Posterior cingulate gyrus (tissue), 11 donors: ENCODE measurements around the gene DKK2.

Experiments used
- DNase-seq, 10 donors: peaks; one replicate each; pipeline versions ENCODE4 v3.0.0 to v3.0.0-alpha.2; 2020 to 2021; ENCODE audit warnings: mixed read lengths in 3 of 10
- intact Hi-C: fragments of 100-400 bp; cut with DNase I; formaldehyde crosslinking; loops from one replicate; pipeline ENCODE4 v1.15.1; 2023

Gene DKK2, protein sequence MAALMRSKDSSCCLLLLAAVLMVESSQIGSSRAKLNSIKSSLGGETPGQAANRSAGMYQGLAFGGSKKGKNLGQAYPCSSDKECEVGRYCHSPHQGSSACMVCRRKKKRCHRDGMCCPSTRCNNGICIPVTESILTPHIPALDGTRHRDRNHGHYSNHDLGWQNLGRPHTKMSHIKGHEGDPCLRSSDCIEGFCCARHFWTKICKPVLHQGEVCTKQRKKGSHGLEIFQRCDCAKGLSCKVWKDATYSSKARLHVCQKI

DNA sequence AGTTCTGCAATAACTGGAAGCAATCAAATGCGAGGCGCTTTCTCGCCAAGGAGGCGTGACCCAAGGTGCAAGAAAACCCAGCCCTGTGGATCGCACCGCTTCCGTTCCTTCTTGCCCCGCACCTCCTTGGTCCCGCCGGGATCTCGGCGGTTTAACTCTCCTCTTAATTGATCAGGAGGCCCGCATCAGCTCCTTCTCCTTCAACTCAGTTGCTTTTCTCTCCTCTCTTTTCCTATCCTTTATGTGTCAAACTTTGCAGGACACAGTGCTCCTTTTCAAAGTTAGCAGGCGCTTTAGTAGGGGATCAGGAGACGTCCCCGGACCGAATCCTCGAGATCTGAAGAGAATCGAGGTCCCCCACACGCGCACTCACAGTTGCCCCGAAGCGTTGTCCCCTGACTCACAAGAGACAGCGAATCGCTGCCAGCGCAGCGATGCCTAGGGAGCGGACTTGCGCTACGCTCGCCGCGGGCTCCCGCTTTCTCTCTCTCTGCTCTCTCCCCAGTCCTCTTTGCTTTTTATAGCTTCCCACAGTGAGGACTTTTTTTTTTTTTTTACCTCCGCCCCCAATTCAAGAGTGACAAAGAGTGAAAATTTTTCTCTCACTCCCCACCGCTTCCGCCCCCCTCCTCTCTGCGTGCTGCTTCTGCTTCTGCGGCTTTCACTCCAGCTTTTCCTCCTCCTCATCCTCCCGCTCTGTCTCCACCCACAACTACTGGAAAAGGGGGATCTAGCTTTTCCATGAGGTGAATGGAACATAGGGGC lies at the start of gene DKK2:
DKK2 (minus strand) TSS at position 495 of the 765 bp plus-strand sequence. CDS start 722 bp downstream, outside the sequence.
- DNase-seq = peak in 8 of 10 donors; percentile 10 to 90 (median 16)
- intact Hi-C loops = loop anchor here (5.0 to 10.0 kb wide), 2 partner anchors 146 to 629 kb away; no protein-coding TSS in a partner anchor

DNA sequence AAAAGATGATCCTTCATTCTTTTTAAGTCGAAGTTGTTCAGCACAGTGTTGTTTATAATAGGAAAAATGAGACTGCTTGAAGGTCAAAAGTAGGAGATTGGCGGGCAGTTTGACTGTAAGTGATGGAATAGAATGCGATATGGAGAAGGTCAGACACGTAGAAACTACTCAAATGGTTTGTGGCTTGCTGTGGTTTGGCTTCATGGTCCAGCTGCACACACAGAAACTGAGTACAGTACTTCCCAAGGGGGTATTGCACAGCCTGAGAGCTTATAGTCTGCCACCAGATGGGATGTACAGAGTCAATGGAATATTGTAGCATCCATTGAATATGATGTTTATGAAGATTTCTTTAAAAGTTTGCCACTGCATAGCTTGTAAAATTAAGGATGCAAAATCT lies 41.1 kb upstream of the DKK2 start:
- intact Hi-C loops = no loop called here
- no peak for DNase-seq

DNA sequence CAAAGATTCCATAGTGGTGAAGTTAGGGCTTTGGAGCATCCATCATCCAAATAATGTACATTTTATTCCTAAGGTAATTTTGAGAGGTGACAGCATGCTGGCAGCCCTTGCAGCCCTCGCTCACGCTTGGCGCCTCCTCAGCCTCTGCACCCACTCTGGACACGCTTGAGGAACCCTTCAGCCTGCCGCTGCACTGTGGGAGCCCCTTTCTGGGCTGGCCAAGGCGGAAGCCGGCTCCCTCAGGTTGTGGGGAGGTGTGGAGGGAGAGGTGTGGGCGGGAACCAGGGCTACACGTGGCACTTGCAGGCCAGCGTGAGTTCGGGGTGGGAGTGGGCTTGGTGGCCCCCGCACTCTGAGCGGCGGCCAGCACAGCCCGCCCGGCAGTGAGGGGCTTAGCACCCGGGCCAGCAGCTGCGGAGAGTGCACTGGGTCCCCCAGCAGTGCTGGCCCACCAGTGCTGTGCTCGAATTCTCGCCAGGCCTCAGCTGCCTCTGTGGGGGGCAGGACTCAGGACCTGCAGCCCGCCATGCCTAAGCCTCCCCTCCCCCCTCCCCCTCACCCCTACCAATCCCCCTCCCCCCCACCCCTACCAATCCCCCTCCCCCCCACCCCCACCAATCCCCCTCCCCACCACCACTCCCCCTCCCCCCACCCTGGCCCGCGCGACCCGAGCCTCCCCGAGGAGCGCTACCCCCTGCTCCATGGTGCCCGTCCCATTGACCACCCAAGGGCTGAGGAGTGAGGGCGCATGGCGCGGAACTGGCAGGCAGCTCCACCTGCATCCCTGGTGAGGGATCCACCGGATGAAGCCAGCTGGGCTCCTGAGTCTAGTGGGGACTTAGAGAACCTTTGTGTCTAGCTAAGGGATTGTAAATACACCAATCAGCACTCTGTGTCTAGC lies 37.0 kb upstream of the DKK2 start:
- intact Hi-C loops = no loop called here
- DNase-seq = peak in 2 of 10 donors; percentile 47 to 65

DNA sequence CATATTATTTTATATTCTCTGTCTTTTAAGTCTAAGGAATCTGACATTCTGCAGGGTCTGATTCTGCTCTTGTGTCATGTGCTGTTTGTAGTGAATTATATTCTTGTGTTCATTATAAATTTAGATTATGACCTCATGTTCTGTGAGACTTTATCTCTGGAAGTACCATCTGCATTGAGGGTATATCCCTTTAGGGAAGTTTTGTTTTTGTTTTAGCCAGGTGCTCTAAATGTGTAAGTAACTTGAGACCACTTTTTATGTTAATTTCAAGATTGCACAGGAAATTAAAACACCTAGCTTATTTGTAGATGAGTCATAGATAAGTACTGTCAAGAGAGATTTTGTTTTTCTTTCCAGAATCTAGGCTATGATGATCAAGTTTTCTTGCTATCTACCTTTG lies 35.0 kb upstream of the DKK2 start:
- no peak for DNase-seq
- intact Hi-C loops = no loop called here

DNA sequence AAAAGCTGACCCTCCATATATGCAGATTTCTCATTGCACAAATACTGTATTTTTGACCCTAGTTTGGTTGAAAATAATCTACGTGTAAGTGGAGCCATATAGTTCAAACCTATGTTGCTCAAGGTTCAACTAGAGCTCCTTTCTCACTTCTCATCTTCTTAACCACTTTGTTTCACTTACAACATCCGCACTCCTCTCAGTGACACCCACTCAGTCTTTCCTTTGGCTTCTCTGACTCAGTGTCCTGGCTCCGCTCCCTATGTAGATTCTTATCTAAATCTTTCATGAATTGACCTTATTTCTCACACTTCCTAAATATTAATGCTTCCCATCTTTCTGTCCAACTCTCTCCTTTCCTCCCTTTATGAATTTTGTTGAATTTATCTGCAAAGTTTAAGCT lies 32.9 kb upstream of the DKK2 start:
- DNase-seq = no peak
- intact Hi-C loops = no loop called here

DNA sequence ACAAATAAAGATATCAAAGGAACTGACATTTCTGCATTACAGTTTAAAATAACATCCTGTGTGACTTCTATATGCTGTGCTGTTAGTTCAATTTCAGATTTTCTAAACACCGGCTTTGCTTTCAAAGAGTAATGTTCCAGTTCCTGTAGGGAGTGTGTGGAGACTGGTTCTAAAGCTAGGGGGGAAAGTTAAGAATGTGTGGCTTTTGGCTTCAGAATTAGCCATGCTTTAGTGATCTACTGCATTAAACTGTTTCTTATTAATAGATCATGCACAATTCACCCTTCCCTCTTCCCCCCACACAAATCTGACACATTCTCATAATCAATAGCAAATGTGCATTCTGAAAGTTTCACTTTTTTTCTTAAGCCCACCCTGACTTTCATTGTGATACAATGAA lies 32.0 kb upstream of the DKK2 start:
- intact Hi-C loops = no loop called here
- no peak for DNase-seq

DNA sequence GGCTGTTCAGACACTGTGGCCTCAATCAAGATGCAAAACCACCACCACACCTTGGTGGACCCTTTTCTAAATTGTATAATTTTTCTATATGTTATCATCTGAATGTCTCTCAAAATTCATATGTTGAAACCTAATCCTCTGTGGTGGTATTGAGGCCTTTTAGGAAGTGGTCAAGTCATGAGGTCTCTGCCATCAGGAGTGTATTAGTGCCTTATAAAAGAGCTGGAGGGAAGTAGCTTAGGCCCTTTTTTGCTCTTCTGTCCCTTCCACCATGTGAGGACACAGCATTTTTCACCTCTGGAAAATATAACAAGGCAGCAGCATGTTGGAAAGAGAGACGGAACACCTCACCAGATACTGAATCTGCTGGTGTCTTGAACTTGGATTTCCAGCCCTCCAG lies 30.5 kb upstream of the DKK2 start:
- intact Hi-C loops = no loop called here
- DNase-seq = no peak

DNA sequence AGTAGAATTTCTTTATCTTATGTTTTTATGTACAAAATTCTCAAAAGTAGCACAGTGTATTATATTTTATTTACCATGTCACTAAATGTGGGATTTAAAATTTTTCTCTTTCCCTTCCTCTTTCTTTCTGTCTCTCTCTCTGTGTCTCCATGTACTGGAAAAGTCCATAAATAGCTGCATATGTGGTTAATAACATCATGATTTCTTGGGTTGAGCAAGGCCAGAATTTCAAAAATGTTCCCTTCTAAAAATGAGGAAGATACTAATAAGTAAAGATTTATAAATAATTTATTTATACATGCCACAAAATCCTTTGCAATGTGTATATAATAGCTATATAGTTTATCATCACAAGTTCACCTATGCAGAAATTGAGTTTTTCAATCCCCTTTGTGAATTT lies 29.1 kb upstream of the DKK2 start:
- DNase-seq = no peak
- intact Hi-C loops = no loop called here

DNA sequence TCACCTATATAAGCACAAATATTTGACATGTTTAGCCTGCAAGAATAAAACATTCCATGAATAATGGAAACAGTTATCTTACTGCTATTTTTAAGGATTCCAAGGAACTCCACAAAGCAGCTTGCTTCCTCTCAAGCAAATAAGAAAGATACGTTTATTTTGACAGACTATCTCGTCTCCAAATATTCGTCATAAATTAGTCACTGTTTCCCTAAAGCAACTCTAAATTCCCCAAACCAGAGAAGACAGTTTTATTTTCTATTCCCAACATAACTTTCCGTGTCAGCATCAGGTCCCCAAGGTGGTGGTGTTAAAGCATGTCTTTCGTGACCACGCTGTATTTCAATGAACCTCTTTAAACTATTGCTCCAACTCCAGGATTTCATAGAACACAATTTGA lies 24.3 kb upstream of the DKK2 start:
- intact Hi-C loops = no loop called here
- no peak for DNase-seq

DNA sequence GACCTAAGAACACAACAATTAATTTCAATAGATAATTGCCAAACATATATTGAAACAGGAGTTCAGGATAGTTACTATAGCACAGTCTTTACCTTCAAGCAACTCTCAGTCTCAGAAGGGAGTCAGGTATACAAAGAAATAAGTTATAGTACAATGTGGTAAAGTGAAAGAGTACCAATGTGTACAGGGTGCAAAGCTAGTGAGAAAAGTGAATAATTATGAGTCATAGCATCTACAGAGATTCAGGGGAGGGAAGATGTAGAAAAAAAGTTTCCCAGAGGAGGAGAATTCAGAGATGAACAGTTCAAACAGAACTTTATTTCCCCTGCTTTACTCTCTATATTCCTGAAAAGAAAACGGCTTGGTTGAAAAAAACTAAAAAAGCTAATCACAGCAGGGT lies 22.7 kb upstream of the DKK2 start:
- intact Hi-C loops = no loop called here
- DNase-seq = no peak

DNA sequence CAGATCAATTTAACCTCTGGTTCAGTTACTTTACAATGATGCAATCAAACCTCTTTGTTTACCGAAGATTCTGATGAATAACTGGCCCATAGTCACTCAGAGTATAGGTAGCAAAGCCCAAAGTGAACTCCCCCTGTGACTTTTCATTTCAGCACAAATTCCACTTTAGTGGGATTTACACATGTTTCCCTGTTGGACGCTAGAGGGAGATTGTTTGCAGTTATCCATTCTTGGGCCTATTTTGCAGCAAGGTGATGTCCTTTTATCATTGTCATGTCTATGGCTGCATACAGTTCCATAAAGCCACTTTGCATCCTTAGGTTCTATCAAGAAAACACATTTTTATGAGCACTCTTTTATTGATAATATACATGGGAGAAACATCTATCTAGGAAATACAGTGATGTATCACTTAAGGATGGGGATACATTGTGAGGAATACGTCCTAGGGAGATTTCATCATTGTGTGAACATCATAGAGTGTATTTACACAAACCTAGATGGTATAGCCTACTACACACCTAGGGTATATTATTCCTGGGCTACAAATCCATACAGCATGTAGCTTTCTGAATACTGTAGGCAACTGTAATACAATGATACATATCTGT lies 14.5 kb upstream of the DKK2 start:
- DNase-seq = no peak
- intact Hi-C loops = no loop called here

DNA sequence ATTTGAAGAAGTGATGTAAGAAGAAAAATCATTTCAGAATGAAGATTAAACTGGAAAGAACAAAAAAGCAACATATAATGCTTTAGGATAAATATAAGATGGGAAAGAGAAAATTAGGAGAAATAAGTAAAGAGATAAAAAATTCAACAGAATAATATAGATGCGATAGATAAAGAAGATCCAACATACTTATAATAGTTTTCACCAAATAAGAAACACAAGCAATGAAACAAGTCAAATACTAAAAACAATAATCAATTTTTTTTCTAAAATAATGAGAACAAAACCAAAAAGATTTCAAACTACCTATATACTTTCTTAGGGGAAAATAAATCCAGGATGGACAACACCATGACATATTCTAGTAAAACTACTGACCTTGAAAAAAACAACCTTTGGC lies 10.1 kb upstream of the DKK2 start:
- intact Hi-C loops = no loop called here
- DNase-seq = no peak

DNA sequence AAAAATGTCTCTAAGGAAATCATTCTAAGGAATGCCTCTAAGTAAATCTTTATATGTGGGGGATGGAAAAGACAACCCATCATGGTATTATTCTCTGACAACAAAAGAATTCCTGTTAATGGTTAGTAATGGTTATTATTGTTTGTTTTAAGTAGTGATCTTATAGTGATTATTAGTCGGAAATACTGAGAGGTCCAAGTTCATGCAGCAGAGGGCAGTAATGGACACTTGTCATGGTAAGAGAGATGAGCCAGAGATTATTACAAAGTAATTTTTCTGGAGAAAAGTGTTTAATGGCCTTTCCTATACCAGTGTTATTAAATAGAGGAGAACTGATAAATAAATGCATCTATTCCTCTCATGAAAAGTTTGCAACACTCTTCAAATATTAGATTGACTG lies 8.1 kb upstream of the DKK2 start:
- intact Hi-C loops = no loop called here
- no peak for DNase-seq

DNA sequence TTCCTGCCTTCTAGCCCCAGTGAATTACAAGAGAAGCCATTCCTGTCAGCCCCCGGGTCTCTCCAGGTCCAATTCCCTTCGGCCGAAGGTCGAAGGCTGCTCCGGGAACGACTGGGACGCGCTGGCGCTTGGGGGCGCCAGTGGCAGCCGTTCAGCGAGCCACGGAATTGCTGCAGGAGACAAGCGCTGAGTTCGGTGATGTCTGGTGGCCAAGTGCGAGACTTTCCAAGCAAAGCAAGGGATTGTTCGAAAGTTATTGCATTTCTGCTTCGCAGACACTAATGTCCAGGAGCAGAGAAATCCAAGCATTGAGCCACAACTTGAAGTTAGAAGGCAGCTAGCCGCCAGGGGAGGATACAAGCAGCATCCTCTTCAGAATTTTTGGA lies 1.1 kb upstream of the DKK2 start:
- peak; percentile 35 to 95 (median 62) for DNase-seq
- intact Hi-C loops = loop anchor here (5.0 to 10.0 kb wide), 2 partner anchors 145 to 628 kb away; no protein-coding TSS in a partner anchor

DNA sequence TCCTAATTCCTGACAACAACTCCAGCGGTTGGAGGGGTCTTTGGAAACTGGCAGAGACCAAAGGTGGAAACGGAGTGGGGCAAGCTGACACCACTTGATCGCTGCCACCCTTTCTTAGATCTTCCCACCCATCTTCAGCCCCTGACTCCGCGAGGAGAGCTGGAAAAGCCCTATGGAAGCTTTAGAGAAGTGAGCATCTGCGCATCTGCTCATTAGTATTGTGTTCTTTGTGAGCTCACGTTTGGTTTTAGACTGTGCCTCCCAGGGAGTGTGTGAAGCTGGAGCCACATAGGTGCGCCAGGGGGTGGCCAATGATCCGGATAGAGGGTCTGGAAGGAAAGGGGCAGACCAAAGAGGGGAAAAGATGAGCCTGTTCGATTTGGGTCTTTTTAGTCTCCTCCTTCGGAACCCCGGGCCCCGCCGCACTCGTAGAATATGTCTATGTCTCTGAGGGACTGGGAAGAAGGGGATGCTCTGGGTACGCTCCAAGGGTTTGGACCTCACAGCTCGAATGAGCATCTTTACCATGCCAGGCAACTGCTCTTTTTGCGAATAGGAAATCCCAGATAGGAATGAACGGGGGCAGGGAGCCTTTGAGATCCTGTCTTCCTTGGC lies 578 bp upstream of the DKK2 start:
- intact Hi-C loops = loop anchor here (5.0 to 10.0 kb wide), 2 partner anchors 146 to 628 kb away; no protein-coding TSS in a partner anchor
- peak in 4 of 10 donors; percentile 3 to 52 (median 29) for DNase-seq

DNA sequence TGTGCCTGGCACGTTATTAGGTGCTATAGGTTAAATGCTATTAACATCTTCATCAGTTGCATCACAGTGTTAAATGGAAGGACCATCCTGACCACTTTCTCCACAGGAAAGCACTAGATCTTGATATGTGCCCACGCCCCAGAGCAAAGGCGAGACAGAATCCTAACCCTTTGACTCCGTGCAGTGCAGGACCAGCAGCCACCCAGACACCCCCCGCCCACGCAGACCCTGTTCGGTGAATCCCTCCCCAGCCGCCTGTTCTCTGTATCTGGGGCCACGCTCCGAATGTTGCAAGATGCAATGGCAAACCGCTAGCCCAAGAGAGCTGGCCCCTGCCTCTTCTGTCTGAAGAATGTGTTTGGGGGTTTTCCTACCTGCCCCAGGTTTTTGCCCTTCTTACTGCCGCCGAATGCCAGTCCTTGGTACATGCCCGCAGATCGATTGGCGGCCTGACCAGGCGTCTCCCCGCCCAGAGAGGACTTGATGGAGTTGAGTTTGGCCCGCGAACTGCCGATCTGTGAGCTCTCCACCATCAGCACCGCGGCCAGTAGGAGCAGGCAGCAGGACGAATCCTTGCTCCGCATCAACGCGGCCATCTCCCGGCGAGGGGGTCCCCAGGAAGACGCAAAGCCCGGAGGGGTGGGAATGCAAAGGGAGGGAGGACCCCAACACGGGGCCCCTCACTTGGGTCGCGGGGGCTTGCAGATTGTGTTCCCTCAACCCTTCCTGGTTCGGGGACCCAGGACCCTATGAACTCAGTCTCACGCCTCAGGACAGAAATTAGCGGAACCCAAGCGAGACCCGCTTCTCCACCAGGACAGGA lies 906 bp downstream of the DKK2 start:
- peak in 9 of 10 donors; percentile 10 to 89 (median 23) for DNase-seq
- intact Hi-C loops = loop anchor here (5.0 to 10.0 kb wide), 2 partner anchors 147 to 630 kb away; no protein-coding TSS in a partner anchor

DNA sequence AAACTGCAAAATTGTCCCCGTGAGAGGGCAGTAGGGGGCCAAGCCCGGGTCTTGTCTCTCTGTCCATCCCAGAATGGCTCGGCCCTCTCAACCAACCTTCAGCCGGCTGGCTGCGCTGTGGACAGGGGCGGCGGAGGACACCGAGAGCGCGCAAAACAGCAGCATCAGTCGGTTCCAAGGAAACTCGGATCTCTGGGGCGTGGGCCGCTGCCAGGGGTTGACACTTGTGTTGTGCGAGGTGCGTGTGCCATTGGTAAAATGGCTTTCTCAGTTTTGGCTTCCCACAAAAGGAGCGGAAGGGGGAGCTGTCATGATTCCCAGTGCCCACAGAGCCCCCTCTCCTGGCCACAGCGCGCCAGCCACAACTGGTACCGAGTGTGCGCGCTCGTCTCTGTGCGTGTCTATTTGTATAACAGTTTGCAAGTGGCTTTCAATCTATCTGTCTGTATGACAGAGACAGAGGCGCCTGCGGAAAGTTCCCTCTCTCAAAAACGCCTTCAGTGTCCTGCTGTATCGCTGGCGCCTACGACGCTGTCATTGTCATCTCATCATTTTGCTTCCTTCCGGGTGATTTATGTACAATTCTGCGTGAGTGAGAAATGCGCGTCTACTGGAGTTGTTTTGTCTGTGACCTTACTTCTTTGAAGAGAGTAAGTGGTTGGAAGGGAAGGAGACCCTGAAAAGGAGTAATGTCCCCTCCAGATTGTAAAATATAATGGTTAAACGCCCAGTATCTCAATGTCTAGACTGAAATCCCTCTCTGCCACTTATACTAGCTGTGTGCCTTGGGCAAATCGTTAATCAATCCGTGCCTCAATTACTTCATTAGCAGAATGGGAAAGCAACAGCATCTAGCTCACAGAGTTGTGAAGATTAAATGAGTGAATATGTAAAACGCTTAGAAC lies 1.8 kb downstream of the DKK2 start:
- DNase-seq = peak; percentile 29 to 93 (median 65)
- intact Hi-C loops = loop anchor here (10.0 kb wide), 1 partner anchor 630 kb away; no protein-coding TSS in a partner anchor

DNA sequence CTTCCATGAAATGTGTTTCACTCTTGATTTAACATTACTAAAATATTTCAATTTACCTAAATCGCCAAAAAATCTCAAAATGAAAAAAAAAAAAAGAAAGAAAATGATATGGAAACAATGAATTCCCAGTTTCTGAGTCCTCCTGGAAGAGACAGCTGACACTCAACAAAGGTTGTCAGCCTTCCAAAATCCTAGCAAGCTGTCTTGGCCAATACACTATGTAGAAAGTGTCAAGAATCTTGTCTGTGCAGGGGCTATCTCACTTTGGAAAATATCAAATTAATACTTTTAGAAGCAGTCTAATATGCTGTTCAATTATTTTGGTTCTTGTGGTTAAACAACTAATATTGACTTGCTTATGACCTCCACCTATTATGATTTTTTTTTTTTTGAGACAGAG lies 8.7 kb downstream of the DKK2 start:
- DNase-seq = no peak
- intact Hi-C loops = no loop called here
